ENCODE data around the gene ZBTB44.
"Not testable (repeated sequence)": the region's sequence is repeated elsewhere in the genome, so short reads cannot be mapped to it uniquely, and the experiment has no call there.

Gene ZBTB44

GRCh38 chr11:130249929-130250328 is 64.8 kb downstream of the ZBTB44 start:
- DNase-seq (ENCODE audit: low spot score), result not testable (repeated sequence)

- DNase-seq (ENCODE audit: low spot score), result no peak
Observed at GRCh38 chr11:130249371-130249770, 65.3 kb downstream of the ZBTB44 start.

- no peak for DNase-seq (ENCODE audit: low spot score)
Observed at GRCh38 chr11:130247319-130247718, 67.4 kb downstream of the ZBTB44 start.

- DNase-seq (ENCODE audit: low spot score), result no peak
Observed at GRCh38 chr11:130246738-130247137, 68.0 kb downstream of the ZBTB44 start.

GRCh38 chr11:130246270-130246669 is 68.4 kb downstream of the ZBTB44 start:
- DNase-seq (ENCODE audit: low spot score), result no peak

- DNase-seq (ENCODE audit: low spot score), result not testable (repeated sequence)
Observed at GRCh38 chr11:130245375-130245774, 69.3 kb downstream of the ZBTB44 start.

- DNase-seq (ENCODE audit: low spot score), result no peak
Observed at GRCh38 chr11:130244848-130245247, 69.9 kb downstream of the ZBTB44 start.

- no peak for DNase-seq (ENCODE audit: low spot score)
Observed at GRCh38 chr11:130243816-130244215, 70.9 kb downstream of the ZBTB44 start.

- DNase-seq (ENCODE audit: low spot score), result no peak
Observed at GRCh38 chr11:130241713-130242112, 73.0 kb downstream of the ZBTB44 start.

GRCh38 chr11:130237282-130238006 is 77.3 kb downstream of the ZBTB44 start:
- no peak for DNase-seq (ENCODE audit: low spot score)

GRCh38 chr11:130234315-130234714 is 80.4 kb downstream of the ZBTB44 start:
- no peak for DNase-seq (ENCODE audit: low spot score)

GRCh38 chr11:130233888-130234287 is 80.8 kb downstream of the ZBTB44 start:
- not testable (repeated sequence) for DNase-seq (ENCODE audit: low spot score)

GRCh38 chr11:130233486-130233885 is 81.2 kb downstream of the ZBTB44 start:
- DNase-seq (ENCODE audit: low spot score), result not testable (repeated sequence)

GRCh38 chr11:130227373-130227772 is 87.3 kb downstream of the ZBTB44 start:
- no peak for DNase-seq (ENCODE audit: low spot score)

GRCh38 chr11:130223291-130223971 is 91.3 kb downstream of the ZBTB44 start:
- no peak for DNase-seq (ENCODE audit: low spot score)

- DNase-seq (ENCODE audit: low spot score), result peak; percentile 8
Observed at GRCh38 chr11:130220311-130221035, 94.2 kb downstream of the ZBTB44 start.

- DNase-seq (ENCODE audit: low spot score), result no peak
Observed at GRCh38 chr11:130219148-130219547, 95.6 kb downstream of the ZBTB44 start.

GRCh38 chr11:130218501-130219070 is 96.1 kb downstream of the ZBTB44 start:
- no peak for DNase-seq (ENCODE audit: low spot score)

GRCh38 chr11:130217133-130218031 is 97.3 kb downstream of the ZBTB44 start:
- DNase-seq (ENCODE audit: low spot score), result peak; percentile 7

GRCh38 chr11:130216591-130217132 is 98.1 kb downstream of the ZBTB44 start:
- DNase-seq (ENCODE audit: low spot score), result no peak

GRCh38 chr11:130216221-130216550 is 98.5 kb downstream of the ZBTB44 start:
- DNase-seq (ENCODE audit: low spot score), result no peak
